Calu3 (cell line): ENCODE results near the gene AGBL5. TPM values are rescaled to one million over a fixed set of nuclear protein-coding genes. Genes with fewer than 3 reads are reported as not detected.

ENCODE experiments used
- BruUV-seq: library from RNA; stranded (reverse); fragments of 400-500 nt; replicated peaks from 2 replicates; lab custom pipeline; 2021; lab: Mats Ljungman, UMichigan
- CTCF ChIA-PET: fragments of 300-600 bp; sonication (Branson Sonifier 250); formaldehyde crosslinking; loops from one replicate; lab custom pipeline; 2022; ENCODE audit warnings: antibody characterized with exemption; lab: Charles Lee
- DNase-seq: peaks from one replicate; pipeline ENCODE4 v3.0.0; 2022
- H3K27ac Mint-ChIP-seq: one replicate; pipeline ENCODE4 v1.8.0; 2022; ENCODE audit warnings: mixed read lengths; ENCODE audit not compliant: unreplicated experiment
- H3K27me3 Mint-ChIP-seq: one replicate; pipeline ENCODE4 v1.8.0; 2022; ENCODE audit warnings: mixed read lengths; ENCODE audit not compliant: unreplicated experiment
- H3K36me3 Mint-ChIP-seq: one replicate; pipeline ENCODE4 v1.8.0; 2022; ENCODE audit warnings: mild to moderate bottlenecking, moderate library complexity, mixed read lengths; ENCODE audit not compliant: insufficient read depth, unreplicated experiment
- H3K4me1 Mint-ChIP-seq: one replicate; pipeline ENCODE4 v1.8.0; 2022; ENCODE audit warnings: mild to moderate bottlenecking, low read depth, mixed read lengths; ENCODE audit not compliant: unreplicated experiment
- H3K4me3 Mint-ChIP-seq: one replicate; pipeline ENCODE4 v1.8.0; 2022; ENCODE audit warnings: mild to moderate bottlenecking, low read depth, moderate library complexity, mixed read lengths; ENCODE audit not compliant: unreplicated experiment
- H3K9me3 Mint-ChIP-seq: one replicate; pipeline ENCODE4 v1.8.0; 2022; ENCODE audit warnings: low read depth, mixed read lengths; ENCODE audit not compliant: unreplicated experiment
- intact Hi-C: fragments of 100-400 bp; cut with micrococcal nuclease; formaldehyde crosslinking; loops from one replicate; pipeline ENCODE4 v1.10.0; 2022; ENCODE audit not compliant: unreplicated experiment
- total RNA-seq: library from RNA; stranded (reverse); gene quantifications from 2 replicates; pipeline ENCODE4 v1.2.3, GENCODE V29; 2022
- TF ChIP-seq, protein P1 (sequence below): fragments of 200-600 bp; IDR thresholded peaks from one replicate; pipeline ENCODE4 v1.8.0; 2022; ENCODE audit warnings: antibody characterized with exemption; ENCODE audit not compliant: unreplicated experiment

AGBL5 gene
- total RNA-seq, 1 experiment from 2014 or later = 25.2 TPM

DNA sequence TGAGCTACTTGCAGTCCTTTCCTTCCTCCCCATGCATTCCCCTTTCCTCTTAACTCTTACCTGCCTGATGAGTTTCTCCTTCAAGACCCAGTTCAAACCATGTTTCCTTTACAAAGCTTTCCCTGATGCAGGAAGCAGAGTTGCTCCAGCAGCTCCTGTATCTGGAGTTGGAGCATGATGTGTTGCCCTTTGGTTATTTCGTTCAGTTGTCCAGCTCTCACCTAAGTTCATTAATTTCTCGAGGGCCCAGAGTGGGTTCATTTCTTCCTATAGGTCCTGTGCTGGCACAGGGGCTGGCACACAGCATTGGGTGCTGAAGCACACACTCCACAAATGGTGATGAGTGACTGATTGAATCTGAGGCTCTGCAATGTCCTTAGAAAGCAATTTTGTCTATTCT is 41.8 kb upstream of the AGBL5 start:
- intact Hi-C loops = loop anchor here (5.0 kb wide), 1 partner anchor 32 kb away; no protein-coding TSS in a partner anchor

DNA sequence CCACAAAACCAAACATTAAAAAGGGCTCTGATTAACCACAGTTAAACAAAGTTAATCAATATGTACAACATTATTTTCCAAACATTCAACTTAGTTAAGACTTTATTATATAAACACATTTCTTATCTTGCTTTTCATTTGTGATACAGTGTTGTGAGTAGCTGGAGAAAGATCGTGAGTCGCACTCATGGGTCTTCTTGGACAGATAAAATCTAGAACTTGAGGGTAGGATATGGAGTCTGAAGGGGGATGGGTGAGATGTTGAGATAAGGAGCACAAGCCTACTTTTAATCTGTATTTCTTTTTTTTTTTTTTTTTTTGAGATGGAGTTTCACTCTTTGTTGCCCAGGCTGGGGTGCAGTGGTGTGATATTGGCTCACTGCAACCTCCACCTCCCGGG is 41.3 kb upstream of the AGBL5 start:
- DNase-seq = no peak
- intact Hi-C loops = loop anchor here (5.0 kb wide), 1 partner anchor 33 kb away; no protein-coding TSS in a partner anchor
- CTCF ChIA-PET = interaction anchor here (0.6 to 3.0 kb wide), 3 partner anchors 48 to 164 kb away, joined by 3 to 22 read pairs (median 9); no protein-coding TSS in a partner anchor
- Mint-ChIP-seq H3K27me3 (no peaks in the 10 kb centered on the region), H3K9me3 (no peaks in the 10 kb centered on the region), H3K4me1 (peaks cover 30% of the 10 kb centered on the region), H3K27ac (peak overlapping the region; percentile 67), H3K36me3 (peaks cover 10% of the 10 kb centered on the region), H3K4me3 (no peak overlapping the region)
- TF ChIP-seq, protein P1, sequence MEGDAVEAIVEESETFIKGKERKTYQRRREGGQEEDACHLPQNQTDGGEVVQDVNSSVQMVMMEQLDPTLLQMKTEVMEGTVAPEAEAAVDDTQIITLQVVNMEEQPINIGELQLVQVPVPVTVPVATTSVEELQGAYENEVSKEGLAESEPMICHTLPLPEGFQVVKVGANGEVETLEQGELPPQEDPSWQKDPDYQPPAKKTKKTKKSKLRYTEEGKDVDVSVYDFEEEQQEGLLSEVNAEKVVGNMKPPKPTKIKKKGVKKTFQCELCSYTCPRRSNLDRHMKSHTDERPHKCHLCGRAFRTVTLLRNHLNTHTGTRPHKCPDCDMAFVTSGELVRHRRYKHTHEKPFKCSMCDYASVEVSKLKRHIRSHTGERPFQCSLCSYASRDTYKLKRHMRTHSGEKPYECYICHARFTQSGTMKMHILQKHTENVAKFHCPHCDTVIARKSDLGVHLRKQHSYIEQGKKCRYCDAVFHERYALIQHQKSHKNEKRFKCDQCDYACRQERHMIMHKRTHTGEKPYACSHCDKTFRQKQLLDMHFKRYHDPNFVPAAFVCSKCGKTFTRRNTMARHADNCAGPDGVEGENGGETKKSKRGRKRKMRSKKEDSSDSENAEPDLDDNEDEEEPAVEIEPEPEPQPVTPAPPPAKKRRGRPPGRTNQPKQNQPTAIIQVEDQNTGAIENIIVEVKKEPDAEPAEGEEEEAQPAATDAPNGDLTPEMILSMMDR = no peak
- BruUV-seq = no TSS peak

More for the DNA sequence above, 41.8 kb upstream of the AGBL5 start:
- H3K36me3 Mint-ChIP-seq = peaks cover 10% of the 10 kb centered on the region
- H3K9me3 Mint-ChIP-seq = no peaks in the 10 kb centered on the region
- H3K27me3 Mint-ChIP-seq = no peaks in the 10 kb centered on the region
- peaks cover 29% of the 10 kb centered on the region for H3K4me1 Mint-ChIP-seq
- CTCF ChIA-PET = no interaction called here
- TF ChIP-seq, protein P1 = no peak
- BruUV-seq = no TSS peak
- no peak for DNase-seq
- no peak overlapping the region for H3K4me3 Mint-ChIP-seq
- peak overlapping the region; percentile 67 for H3K27ac Mint-ChIP-seq

DNA sequence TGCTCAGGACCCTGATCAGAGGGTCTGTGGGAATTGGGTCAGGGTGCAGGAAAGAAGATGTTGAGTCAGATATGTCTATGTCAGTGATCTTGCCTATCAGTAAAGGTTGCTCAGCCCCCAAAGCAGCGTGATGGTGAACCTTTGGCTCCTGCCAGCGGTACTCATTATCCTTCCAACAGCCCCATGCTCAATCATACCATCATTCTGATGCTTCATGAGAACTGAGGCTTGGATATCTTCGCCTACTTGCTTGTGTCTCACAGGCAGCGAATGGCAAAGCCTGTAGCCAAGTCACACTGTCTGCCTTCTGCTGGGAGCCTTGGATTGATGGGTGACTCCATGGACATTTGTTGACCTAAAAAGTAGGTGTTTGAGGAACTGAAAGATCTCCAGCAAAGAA is 37.7 kb upstream of the AGBL5 start:
- H3K9me3 Mint-ChIP-seq = no peaks in the 10 kb centered on the region
- H3K27ac Mint-ChIP-seq = no peak overlapping the region
- H3K4me3 Mint-ChIP-seq = no peak overlapping the region
- intact Hi-C loops = loop anchor here (5.0 kb wide), 1 partner anchor 36 kb away; no protein-coding TSS in a partner anchor
- peaks cover 36% of the 10 kb centered on the region for H3K4me1 Mint-ChIP-seq
- H3K36me3 Mint-ChIP-seq = peaks cover 10% of the 10 kb centered on the region
- CTCF ChIA-PET = no interaction called here
- DNase-seq = no peak
- BruUV-seq = no TSS peak
- no peaks in the 10 kb centered on the region for H3K27me3 Mint-ChIP-seq
- TF ChIP-seq, protein P1 = no peak

DNA sequence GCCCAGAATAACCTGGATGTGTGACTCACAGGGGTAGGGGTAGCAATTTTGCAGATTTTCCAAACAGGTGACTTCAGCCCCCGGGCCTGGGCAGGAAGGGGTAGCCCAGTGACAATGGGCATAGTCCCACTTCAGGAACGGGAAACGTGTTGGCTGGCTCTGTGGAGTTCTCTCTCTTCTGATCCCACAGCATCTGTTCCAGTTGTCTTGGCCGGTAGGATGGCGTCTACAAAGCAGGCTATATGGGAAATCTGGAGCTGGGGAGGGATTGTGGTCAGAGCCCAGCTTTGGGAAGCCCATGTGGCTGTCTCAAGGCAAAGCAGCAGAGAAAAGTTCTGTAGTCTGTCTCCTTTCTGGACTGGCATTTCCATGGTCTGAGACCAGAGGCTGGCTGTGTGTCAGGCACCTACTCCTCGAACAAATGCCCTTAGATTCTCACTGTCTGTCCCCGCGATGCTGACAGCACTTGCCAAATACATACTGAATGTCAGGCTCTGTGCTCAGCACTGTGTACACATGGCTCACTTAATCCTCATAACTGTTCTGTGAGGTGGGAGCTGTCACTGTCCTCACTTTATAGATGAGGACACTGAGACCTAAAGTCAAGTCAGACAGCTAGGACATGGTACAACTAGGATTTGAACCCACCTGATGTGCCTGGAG is 36.6 kb upstream of the AGBL5 start:
- H3K4me3 Mint-ChIP-seq = no peak overlapping the region
- no peaks in the 10 kb centered on the region for H3K27me3 Mint-ChIP-seq
- no TSS peak for BruUV-seq
- CTCF ChIA-PET = interaction anchor here (2.7 to 4.4 kb wide), 2 partner anchors 53 to 169 kb away, joined by 34 to 144 read pairs; no protein-coding TSS in a partner anchor
- TF ChIP-seq, protein P1 = no peak
- intact Hi-C loops = loop anchor here (5.0 kb wide), 2 partner anchors 38 to 168 kb away; partner anchors contain the start of gene DPYSL5
- H3K4me1 Mint-ChIP-seq = peaks cover 34% of the 10 kb centered on the region
- DNase-seq = no peak
- no peaks in the 10 kb centered on the region for H3K9me3 Mint-ChIP-seq
- peaks cover 7% of the 10 kb centered on the region for H3K36me3 Mint-ChIP-seq
- peak overlapping the region; percentile 53 for H3K27ac Mint-ChIP-seq
